HG03460 (cell line): ENCODE results near the gene RNU6-9.
"Not testable (repeated sequence)": the region's sequence is repeated elsewhere in the genome, so short reads cannot be mapped to it uniquely, and the experiment has no call there.

Experiments used
- ATAC-seq: cut with Tn5 transposase; IDR thresholded peaks from one replicate; pipeline ENCODE4 v1.9.1; 2021; ENCODE audit not compliant: unreplicated experiment

Gene RNU6-9

DNA sequence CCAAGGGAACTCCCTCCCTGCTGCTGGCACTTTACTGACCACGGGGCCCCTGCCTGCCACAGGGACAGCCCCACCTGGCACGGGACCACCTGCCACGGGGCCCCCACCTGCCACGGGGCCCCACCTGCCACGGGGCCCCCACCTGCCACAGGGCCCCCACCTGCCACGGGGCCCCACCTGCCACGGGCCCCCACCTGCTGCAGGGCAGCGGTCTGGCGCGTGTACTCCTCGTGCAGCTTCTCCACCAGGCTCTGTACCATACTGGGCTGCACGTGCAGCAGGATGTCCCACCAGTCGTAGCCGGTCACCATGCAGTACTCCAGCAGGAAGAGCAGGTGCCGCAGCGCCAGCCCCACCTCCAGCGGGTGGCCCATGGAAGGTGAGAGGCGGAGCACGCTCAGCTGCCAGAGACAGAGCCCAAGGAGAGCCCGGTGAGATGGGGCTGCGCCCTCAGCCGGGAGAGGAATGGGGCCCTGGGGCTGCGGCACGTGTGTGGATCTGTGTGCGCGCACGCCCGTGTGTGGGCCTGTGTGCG is 16.4 kb upstream of the RNU6-9 start:
- no peak for ATAC-seq

DNA sequence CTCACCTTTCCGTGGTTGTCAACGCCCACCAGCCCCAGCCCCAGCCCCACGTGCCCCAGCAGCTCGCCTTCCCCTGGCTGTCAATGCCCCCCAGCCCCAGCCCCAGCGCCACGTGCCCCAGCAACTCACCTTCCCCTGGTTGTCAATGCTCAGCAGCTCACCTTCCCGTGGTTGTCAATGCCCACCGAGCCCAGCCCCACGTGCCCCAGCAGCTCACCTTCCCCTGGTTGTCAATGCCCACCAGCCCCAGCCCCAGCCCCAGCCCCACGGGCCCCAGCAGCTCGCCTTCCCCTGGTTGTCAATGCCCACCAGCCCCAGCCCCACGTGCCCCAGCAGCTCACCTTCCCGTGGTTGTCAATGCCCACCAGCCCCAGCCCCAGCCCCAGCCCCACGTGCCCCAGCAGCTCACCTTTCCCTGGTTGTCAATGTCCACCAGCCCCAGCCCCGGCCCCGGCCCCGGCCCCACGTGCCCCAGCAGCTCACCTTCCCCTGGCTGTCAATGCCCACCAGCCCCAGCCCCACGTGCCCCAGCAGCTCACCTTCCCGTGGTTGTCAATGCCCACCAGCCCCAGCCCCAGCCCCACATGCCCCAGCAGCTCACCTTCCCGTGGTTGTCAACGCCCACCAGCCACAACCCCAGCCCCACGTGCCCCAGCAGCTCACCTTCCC is 15.2 kb upstream of the RNU6-9 start:
- not testable (repeated sequence) for ATAC-seq

DNA sequence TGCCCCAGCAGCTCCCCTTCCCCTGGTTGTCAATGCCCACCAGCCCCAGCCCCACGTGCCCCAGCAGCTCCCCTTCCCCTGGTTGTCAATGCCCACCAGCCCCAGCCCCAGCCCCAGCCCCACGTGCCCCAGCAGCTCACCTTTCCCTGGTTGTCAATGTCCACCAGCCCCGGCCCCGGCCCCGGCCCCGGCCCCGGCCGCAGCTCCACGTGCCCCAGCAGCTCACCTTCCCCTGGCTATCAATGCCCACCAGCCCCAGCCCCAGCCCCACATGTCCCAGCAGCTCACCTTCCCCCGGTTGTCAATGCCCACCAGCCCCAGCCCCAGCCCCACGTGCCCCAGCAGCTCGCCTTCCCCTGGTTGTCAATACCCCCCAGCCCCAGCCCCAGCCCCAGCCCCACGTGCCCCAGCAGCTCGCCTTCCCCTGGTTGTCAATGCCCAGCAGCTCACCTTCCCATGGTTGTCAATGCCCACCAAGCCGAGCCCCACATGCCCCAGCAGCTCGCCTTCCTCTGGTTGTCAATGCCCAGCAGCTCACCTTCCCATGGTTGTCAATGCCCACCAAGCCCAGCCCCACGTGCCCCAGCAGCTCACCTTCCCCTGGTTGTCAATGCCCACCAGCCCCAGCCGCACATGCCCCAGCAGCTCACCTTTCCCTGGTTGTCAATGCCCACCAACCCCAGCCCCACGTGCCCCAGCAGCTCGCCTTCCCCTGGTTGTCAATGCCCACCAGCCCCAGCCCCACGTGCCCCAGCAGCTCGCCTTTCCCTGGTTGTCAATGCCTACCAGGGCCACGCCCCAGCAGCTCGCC is 14.3 kb upstream of the RNU6-9 start:
- not testable (repeated sequence) for ATAC-seq

DNA sequence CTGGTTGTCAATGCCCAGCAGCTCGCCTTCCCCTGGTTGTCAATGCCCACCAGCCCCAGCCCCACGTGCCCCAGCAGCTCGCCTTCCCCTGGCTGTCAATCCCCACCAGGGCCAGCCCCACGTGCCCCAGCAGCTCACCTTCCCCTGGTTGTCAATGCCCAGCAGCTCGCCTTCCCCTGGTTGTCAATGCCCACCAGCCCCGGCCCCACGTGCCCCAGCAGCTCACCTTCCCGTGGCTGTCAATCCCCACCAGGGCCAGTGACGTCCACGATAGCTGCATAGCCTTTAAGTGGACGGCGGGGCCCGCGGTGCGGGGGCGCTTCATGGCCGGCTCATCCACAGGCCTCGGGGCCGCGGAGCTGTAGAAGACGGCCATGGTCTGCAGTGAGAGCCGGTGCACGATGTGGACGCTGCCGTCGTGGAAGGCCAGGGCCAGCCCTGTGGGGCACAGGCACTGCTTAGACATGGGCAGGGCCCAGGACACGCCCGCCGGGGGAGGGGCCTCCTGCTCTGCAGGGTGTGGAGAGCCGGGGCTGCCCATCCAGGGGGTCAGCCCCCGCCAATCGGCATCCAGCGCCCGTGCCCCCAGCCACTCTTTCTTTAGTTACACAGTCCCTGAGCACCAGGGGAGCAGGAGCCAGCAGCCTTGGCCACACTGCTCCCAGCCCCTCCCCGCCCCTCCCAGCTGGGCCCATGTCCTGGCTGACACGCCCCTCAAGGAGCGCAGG is 13.4 kb upstream of the RNU6-9 start:
- no peak for ATAC-seq

DNA sequence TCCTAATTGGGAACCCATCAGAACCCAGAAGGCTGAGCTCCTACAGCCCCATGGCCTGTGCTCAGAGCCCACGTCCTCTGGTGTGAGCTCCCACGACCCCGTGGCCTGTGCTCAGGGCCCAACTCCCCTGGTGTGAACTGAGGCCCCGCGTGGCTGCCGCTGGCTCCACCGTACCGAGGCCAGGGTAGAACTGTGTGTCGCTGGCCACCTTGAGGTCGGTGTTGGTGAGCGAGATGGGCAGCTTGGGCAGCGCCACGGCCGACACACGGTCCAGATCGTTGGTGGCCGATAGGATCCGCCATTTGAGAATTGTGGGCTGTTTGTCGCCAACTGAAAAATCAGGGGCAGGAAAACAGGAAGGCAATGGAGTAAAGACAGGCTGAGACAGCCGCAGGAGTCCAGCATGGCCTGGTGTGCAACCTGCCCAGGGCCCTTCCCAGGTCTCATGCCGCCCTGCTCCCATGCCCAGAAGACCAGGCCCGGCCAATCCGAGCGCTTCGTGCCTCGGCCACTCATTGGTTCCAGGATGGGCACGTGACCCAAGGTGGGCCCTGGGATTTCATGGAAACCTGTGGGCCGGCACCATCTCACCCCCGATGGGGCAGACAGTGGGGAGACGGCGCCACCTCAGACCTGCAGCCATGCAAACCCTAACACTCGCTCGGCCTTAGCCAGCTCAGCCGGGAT is 11.8 kb upstream of the RNU6-9 start:
- no peak for ATAC-seq

DNA sequence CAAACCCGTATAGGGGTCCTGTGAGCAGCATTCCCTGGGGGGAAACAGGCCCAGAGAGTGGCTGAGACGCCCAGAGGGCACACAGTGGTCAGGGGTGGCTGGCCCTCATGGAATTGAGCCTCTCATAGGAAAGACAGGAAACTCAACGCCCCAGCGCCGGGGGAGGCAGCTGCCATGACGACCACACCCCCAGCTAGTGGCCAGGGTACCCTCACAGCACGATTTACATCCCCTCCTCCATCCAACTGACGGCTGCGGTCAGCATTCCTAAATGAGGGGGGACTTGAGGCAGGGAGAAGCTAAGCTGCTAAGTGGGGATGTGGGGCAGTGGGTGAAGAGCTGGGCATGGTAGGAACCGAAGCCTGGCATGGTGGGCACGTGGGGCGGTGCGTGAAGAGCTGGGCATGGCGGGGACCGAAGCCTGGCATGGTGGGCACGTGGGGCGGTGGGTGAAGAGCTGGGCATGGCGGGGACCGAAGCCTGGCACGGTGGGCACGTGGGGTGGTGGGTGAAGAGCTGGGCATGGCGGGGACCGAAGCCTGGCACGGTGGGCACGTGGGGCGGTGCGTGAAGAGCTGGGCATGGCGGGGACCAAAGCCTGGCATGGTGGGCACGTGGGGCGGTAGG is 10.3 kb upstream of the RNU6-9 start:
- ATAC-seq = no peak

DNA sequence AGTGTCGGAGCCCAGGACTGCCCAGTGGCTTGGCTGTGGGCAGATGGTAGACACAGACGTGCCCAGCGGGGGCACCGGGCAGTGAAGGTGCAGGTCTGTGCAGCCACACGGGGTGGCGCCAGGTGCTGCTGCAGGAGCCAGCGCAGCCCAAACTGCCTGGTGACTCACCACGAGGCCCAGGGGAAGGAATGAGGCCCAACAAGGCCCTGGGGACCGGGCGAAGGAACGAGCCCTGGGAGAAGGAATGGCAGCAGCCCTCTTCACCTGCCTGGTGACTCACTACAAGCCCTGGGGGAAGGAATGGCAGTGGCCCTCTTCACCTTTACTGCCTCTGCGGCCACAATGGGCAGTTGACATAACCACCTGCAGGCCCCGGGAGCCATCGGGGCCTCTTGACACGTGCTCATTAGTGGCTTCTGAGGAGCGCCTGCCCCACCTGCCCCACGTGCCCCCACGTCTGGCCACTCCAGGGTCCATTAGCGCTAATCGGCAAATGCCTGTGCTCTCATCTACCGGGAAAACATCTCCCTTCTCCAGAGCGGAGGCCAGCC is 9.5 kb upstream of the RNU6-9 start:
- no peak for ATAC-seq

DNA sequence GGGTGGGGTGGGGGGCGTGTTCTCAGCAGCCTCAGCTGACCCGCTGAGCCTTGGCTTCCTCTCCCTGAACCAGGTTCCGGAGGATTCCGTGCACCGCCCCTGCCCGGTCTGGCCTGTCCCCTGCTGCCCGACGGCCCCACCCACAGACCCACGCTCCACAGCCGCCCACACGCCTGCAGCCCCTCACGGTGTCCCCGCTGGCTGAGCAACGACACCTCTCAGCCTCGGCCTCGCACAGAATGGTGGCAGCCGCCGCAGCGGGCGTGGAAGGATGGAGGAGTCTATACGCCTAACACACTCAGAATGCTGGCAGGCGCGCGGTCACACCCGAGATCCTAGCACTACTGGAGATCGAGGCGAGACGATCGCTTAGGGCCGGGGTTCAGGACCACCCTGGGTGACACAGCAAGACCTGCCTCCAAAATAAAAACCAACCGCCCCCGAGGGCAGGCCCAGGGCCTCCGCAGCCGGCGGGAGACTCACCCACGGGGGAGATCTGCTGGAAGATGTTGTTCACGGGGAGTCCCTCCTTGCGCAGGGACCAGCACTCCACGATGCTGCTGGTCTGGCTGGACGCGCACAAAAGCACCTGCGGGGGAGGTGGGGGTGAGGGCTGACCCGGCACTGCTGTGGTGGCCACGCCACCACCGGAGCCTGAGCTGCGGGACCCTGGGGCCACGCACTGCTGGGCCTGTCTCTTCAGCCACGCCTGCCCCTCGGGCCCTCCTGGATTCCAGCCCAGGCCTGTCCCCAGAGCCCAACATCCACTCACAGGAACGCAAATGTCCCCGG is 8.7 kb upstream of the RNU6-9 start:
- ATAC-seq = no peak

DNA sequence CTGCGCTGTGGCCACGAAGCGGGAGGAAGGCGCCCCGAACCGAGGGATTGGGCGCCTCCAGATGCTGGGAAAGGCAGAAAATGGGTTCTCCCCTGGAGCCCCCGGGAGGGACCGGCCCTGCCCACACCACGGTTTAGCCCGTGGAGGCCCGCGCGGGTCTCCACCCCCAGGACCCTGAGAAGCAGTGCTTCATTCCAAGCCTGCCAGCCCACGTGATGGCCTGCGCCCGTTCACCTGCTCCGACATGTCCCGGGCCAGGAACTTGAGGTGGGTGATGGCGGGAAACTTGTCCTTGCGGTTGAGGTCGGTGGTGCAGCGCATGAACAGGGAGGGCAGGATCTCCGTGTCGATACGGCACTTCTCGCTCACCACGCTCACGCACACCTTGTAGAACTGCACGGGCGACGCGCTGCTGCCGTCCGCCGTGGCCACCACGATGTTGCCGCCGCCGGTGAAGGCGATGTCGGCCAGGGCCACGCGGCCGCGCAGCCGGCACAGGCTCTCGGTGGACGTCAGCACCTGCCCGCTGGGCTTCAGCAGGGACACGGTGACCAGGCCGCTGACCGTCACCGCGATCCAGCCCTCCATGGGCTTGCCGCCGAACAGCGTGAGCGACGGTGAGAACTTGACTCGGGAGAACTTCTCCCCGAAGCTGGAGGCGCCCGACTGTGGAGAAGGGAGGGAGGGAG is 7.6 kb upstream of the RNU6-9 start:
- no peak for ATAC-seq

DNA sequence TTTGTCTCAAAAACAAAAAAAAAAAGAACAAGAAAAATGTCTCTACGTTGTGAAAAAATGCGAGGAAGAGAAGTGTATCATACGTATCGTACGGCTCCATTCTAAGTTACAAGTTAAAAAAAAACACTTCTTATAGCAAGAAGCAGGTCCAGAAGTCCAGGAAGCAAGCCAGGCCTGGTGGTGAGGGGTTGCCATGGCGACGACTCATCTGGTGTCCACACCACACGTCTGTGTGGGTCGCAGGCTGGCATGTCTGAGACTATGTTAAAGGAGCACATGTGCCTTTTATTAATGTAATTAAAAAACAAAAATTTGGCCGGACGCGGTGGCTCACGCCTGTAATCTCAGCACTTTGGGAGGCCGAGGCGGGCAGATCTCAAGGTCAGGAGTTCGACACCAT is 6.2 kb upstream of the RNU6-9 start:
- no peak for ATAC-seq

DNA sequence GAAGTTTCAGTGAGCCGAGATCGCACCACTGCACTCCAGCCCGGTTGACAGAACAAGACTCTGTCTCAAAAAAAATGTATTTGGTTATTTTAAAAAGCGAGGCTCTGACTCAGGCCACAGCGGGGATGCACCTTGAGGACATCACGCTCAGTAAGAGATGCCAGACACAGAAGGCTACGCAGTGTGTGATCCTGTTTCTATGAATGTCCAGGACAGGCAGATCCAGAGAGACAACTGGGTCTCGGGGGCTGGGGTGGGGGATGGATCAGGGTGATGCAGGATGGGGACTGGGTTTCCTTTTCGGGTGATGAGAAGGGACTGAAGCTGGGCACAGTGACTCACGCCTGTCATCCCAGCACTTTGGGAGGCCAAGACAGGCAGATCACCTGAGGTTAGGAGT is 5.7 kb upstream of the RNU6-9 start:
- ATAC-seq = no peak

DNA sequence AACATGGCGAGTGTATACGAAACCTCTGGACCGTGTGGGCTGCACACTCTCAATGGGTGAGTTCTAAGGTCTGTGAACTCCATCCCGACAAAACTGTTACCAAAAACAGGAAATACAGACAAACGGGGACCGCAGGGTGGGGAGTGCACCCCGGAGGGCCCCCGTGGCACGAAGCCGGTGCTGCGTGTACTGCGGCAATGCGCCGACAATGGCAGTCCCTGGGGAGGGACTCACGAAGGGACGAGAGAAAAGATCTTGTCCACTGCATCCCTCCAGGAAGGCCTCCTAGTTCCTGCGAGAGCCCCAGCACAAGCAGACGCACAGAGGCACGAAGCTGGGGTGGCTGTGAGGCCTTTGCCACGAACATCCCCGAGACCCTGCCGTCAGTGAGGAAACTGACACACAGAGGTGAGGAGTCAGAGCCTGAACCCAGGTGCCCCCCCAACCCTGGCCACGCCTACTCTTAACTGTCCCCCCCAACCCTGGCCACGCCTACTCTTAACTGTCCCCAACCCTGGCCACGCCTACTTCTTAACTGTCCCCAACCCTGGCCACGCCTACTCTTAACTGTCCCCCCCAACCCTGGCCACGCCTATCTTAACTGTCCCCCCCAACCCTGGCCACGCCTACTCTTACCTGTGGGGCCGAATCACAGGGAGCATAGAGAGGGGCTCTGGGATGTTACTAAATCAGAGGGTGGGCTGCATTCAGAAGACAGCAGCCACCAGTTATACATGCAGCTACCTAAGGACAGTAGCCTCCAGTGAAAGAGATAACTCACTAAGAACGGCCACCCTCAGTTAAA is 4.5 kb upstream of the RNU6-9 start:
- ATAC-seq = no peak

DNA sequence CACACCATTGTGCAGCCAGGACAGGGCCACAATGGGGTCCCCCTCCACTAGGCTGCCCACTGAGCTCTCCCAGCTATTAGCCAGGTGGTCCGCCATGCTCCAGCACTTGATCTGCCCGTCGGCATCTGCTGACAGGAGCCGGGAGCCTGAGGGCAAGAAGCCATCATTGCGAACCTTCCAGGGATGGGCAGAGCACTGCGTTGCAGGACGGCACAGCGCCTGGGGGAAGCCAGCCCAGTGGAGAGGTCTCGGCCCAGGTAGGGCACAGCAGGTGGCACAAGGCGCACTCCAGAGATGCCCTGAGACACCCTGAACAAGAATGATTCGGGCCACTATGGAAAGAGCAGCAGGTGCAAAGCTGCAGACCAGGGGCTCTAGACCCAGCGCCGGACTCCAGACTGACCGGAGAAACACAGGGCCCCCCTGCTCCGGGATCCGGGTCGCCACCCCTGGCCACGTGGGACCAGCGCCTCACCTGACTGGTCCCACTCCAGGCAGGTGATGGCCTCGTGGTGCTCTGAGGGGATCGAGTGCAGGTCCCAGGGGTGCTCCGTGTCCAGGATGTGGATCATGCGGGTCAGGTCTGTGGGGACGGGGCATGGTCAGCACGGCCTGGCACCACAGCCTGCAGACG is 3.5 kb upstream of the RNU6-9 start:
- no peak for ATAC-seq

DNA sequence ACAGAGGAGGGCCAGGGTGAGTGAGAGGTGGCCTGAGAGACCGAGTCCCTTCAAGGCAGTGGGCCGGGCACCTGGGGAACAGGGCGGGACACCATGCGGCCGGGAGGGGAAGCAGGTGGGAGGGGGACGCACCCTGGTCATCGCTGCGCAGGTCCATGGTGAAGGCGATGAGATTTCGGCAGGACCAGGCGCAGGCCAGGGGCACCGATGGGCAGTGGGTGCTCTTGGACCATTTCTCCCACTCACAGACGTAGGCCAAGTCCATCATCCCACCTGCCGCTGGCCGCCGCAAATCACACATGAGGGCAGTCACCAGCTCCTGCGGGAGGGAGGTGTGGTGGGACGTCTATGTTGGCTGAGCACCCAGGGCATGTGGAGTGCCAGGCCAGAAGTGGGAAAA is 2.5 kb upstream of the RNU6-9 start:
- no peak for ATAC-seq

DNA sequence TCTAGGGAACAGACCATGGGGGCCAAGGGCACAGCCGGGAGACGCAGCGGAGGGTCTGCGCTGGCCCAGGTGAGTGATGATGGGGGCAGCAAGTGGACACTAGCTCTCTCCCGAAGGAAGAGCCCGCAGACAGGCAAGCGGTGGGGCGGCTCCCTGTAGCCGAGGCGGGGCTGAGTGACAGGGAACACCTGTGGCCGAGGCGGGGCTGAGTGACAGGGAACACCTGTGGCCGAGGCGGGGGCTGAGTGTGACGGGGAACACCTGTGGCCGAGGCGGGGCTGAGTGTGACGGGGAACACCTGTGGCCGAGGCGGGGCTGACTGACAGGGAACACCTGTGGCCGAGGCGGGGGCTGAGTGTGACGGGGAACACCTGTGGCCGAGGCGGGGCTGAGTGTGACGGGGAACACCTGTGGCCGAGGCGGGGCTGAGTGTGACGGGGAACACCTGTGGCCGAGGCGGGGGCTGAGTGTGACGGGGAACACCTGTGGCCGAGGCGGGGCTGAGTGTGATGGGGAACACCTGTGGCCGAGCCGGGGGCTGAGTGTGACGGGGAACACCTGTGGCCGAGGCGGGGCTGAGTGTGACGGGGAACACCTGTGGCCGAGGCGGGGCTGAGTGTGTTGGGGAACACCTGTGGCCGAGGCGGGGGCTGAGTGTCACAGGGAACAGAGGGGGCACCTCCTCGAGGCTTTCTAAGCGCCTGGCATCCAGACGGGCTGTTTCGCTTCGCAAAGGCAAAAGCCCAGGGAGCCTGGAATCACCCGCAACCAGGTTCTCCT is 1.7 kb upstream of the RNU6-9 start:
- ATAC-seq = not testable (repeated sequence)

DNA sequence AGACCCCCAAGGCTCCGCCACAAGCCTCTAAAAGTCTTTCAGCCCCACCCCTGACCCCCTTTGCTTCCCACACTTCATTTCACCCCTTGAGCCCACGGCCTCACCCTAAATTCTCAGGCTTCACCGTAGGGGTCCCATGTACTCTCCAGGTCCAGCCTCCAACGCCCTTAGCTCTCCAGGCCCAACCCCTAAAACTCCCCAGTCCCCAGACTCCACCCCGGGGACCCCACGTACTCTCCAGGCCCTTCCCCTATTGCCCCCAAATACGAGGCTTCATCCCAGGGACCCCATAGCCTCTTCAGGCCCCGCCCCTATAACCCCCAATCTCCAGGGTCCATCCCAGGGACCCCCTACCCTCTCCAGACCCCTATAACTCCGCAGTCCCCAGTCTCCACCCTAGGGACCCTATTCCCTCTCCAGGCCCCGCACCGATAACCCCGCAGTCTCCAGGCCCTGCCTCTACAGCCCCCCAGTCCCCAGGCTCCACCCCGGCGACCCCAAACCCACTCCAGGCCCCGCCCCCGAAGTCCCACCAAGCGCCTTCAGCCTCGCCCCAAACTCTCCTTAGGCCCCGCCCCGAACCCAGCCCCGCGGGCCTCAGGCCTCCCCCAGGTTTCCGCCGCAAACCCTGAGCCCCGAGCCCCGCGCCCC is 916 bp upstream of the RNU6-9 start:
- no peak for ATAC-seq
